Spleen (tissue), 13 donors: ENCODE results near the gene NUDT16. TPM values are rescaled to one million over a fixed set of nuclear protein-coding genes. Genes with fewer than 3 reads are reported as not detected.
A peak's percentile ranks its signal among the peaks of the same experiment; 100 is the strongest.

ENCODE experiments used
- DNase-seq: peaks from one replicate; pipeline ENCODE4 v3.0.0-alpha.2; 2020
- H3K27ac ChIP-seq, 8 donors: fragments of 200-600 bp; sonication (generic) in 7 of 8; 1 replicate in 4 of 8; 2 replicates in 4 of 8; pipeline versions ENCODE4 v1.5.0 to v1.8.0; 2016 to 2021; ENCODE audit warnings: inconsistent platforms in 4 of 8, mild to moderate bottlenecking in 4 of 8, moderate library complexity in 1 of 8
- H3K27me3 ChIP-seq, 7 donors: fragments of 200-600 bp; sonication (generic) in 6 of 7; replicated peaks in 1 of 7; 1 replicate in 4 of 7; 2 replicates in 3 of 7; pipeline versions ENCODE4 v1.5.0 to v1.8.0; 2016 to 2021; ENCODE audit warnings: inconsistent platforms in 3 of 7, mild to moderate bottlenecking in 1 of 7
- H3K36me3 ChIP-seq, 6 donors: fragments of 200-600 bp; sonication (generic) in 5 of 6; 1 replicate in 4 of 6; 2 replicates in 2 of 6; pipeline versions ENCODE4 v1.5.0 to v1.8.0; 2016 to 2021; ENCODE audit warnings: inconsistent platforms in 2 of 6
- H3K4me1 ChIP-seq, 6 donors: fragments of 200-600 bp; sonication (generic) in 5 of 6; 1 replicate in 3 of 6; 2 replicates in 3 of 6; pipeline versions ENCODE4 v1.5.0 to v1.8.0; 2016 to 2021; ENCODE audit warnings: inconsistent platforms in 3 of 6
- H3K4me3 ChIP-seq, 8 donors: fragments of 200-600 bp; sonication (generic) in 7 of 8; 1 replicate in 4 of 8; 2 replicates in 4 of 8; pipeline versions ENCODE4 v1.5.0 to v1.8.0; 2016 to 2021; ENCODE audit warnings: inconsistent platforms in 4 of 8, mild to moderate bottlenecking in 4 of 8, moderate library complexity in 2 of 8
- H3K9me3 ChIP-seq, 8 donors: fragments of 200-600 bp; sonication (generic) in 7 of 8; 1 replicate in 4 of 8; 2 replicates in 4 of 8; pipeline versions ENCODE4 v1.5.0 to v1.8.0; 2016 to 2021; ENCODE audit warnings: inconsistent platforms in 4 of 8
- POLR2A ChIP-seq, 3 donors: fragments of 450-650 bp; IDR thresholded peaks; one replicate each; pipeline ENCODE4 v1.5.1; 2017; ENCODE audit warnings: antibody characterized with exemption in 3 of 3, mild to moderate bottlenecking in 1 of 3
- POLR2AphosphoS5 ChIP-seq, 3 donors: sonication (generic); formaldehyde crosslinking; IDR thresholded peaks; one replicate each; pipeline ENCODE4 v1.5.1; 2017; ENCODE audit warnings: antibody characterized with exemption in 3 of 3
- WGBS, 5 donors: extraction: QIAGEN DNeasy Blood & Tissue Kit in 3 of 5; methylation state at CpG; one replicate each; pipeline versions ENCODE4 v1.1.5 to v1.1.7; 2013 to 2018; 5-methylcytosine and 5-hydroxymethylcytosine counted together
- intact Hi-C: fragments of 100-400 bp; cut with DNase I; formaldehyde crosslinking; loops from one replicate; pipeline ENCODE4 v1.15.0; 2023; ENCODE audit warnings: low total_unique reads
- long read RNA-seq, 2 donors: transcript quantifications; one replicate each; lab custom pipeline, GENCODE V29; 2026
- polyA plus RNA-seq, 3 donors: library from polyadenylated mRNA; stranded (reverse); fragments of 200-250 nt; gene quantifications; one replicate each; pipeline ENCODE4 v1.2.1, GENCODE V29; 2013
- total RNA-seq, 7 donors: library from RNA; depleted of rRNA in 3 of 7; stranded (reverse); fragments of >200 nt in 3 of 7; fragmentation: NEBNext Ultra II Directional in 4 of 7; extraction: Animal tissue kit (Norgen Biotek cat#: 25700) in 4 of 7; gene quantifications; one replicate each; pipeline versions ENCODE4 v1.1.0 to v1.2.1, GENCODE V29; 2016 to 2021
- TF ChIP-seq, protein P1 (sequence below), 11 experiments: fragments of 200-600 bp in 7 of 11; fragments of 450-650 bp in 4 of 11; sonication (generic) in 4 of 11; IDR thresholded peaks in 8 of 11; conservative IDR thresholded peaks in 3 of 11; 1 replicate in 7 of 11; 2 replicates in 4 of 11; pipeline versions ENCODE4 v1.4.0 to v1.8.0; 2016 to 2021; ENCODE audit warnings: antibody characterized with exemption in 11 of 11, inconsistent platforms in 4 of 11, mild to moderate bottlenecking in 1 of 11
- donor health status: healthy with polysubstance abuse.
- donor health status: DM: no; HTN: no; CAD: no; lungs with moderate emphysema.
- donor health status: DM: no; HTN: no; CAD: no.
- donor health status: Bipolar disorder and iron deficiency.
- donor health status: healthy.
- donor health status: DM: no; HTN: no; CAD: no.
- donor health status: DM: yes; HTN: yes; CAD: no.

The NUDT16 gene
- total RNA-seq (10 to 100 TPM; 16.9 to 64.5 (median 38.1) TPM), polyA plus RNA-seq (10 to 100 TPM; 13.2 to 20.2 (median 15.3) TPM)
- long read RNA-seq, donor 1, full-length matches to known transcripts = 12 of 12 reads
- long read RNA-seq, donor 1, partial matches to known transcripts = 0 of 12 reads
- long read RNA-seq, donor 1, other reads (novel, unspliced or antisense) = 0 of 12 reads
- long read RNA-seq, donor 2, full-length matches to known transcripts = 12 of 12 reads
- long read RNA-seq, donor 2, partial matches to known transcripts = 0 of 12 reads
- long read RNA-seq, donor 2, other reads (novel, unspliced or antisense) = 0 of 12 reads

- peak within 1 kb of the TSS; percentile 55 to 98 (median 96) for H3K4me3 ChIP-seq
- no peaks in the 10 kb centered on the region for H3K27me3 ChIP-seq
- H3K36me3 ChIP-seq = peaks cover 0 to 32% (median 3%) of the 10 kb centered on the region in 6 donors
- peaks cover 17 to 77% (median 53%) of the 10 kb centered on the region in 6 donors for H3K4me1 ChIP-seq
- peak within 1 kb of the TSS; percentile 62 to 94 (median 88) for H3K27ac ChIP-seq
- H3K9me3 ChIP-seq = no peaks in the 10 kb centered on the region
- DNase-seq = peak; percentile 100
- intact Hi-C loops = loop anchor here (10.0 kb wide), 1 partner anchor 123 kb away; the partner anchor contains the start of gene MRPL3
- peak; percentile 45 to 90 (median 55) for TF ChIP-seq POLR2A (IDR thresholded peaks at IDR 0.05)
- TF ChIP-seq, protein P1, sequence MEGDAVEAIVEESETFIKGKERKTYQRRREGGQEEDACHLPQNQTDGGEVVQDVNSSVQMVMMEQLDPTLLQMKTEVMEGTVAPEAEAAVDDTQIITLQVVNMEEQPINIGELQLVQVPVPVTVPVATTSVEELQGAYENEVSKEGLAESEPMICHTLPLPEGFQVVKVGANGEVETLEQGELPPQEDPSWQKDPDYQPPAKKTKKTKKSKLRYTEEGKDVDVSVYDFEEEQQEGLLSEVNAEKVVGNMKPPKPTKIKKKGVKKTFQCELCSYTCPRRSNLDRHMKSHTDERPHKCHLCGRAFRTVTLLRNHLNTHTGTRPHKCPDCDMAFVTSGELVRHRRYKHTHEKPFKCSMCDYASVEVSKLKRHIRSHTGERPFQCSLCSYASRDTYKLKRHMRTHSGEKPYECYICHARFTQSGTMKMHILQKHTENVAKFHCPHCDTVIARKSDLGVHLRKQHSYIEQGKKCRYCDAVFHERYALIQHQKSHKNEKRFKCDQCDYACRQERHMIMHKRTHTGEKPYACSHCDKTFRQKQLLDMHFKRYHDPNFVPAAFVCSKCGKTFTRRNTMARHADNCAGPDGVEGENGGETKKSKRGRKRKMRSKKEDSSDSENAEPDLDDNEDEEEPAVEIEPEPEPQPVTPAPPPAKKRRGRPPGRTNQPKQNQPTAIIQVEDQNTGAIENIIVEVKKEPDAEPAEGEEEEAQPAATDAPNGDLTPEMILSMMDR (IDR thresholded peaks at IDR 0.05 in 8 of 11, conservative IDR thresholded peaks at IDR 0.05 in 3 of 11) = peak in 6 of 11 experiments; percentile 6 to 35 (median 18)
- TF ChIP-seq POLR2AphosphoS5 (IDR thresholded peaks at IDR 0.05) = peak; percentile 92 to 98 (median 97)
- 0 to 1% (median 1%) methylated on average over 33 to 73 of the region's 73 CpGs for WGBS, 5 donors
Observed at GRCh38 chr3:131381445-131382291, at the start of gene NUDT16. Gene NUDT16, plus strand, starts transcription at chr3:131381774. Its CDS starts 31 bp downstream, at chr3:131381805.

DNA sequence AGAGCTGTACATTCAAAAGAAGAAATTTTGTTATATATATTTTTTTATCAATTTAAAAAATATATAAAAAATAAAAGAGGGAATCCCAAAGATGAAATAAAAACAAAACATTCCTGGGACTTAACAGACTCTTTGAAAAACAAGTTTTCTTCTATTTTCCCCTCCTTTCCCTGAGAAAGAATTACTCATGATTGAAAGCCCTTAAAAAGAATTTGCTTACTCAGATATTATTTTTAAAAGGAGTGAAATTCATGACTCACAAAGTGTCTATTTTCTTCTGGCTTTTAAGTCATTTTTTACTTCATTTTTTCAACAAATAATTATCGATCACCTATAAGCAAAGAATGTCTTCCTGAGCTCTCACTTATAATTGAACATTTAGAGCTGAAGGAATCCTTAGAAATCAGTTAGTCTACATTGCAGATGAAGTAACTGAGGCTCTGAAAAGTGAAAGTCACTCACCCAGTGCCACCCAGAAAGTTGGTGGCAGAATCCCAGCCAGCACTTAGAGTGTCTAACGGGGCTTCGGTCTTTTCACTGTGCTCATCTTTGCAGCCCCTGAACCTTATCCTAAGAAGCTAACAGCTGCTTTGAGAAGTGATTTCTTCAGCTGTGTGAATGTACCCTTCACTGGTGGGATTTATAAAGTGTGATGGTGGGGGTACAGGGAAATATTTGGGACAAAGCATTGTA, 42.5 kb upstream of the NUDT16 start:
- H3K4me1 ChIP-seq = peaks cover 0 to 8% (median 0%) of the 10 kb centered on the region in 6 donors
- DNase-seq = no peak
- WGBS, 5 donors = 59 to 88% (median 68%) methylated on average over 3 of the region's 3 CpGs
- intact Hi-C loops = no loop called here
- TF ChIP-seq POLR2AphosphoS5 (IDR thresholded peaks at IDR 0.05) = no peak
- no peak for TF ChIP-seq POLR2A (IDR thresholded peaks at IDR 0.05)
- TF ChIP-seq, protein P1 (IDR thresholded peaks at IDR 0.05 in 8 of 11, conservative IDR thresholded peaks at IDR 0.05 in 3 of 11) = no peak
- H3K9me3 ChIP-seq = peaks cover 0 to 15% (median 5%) of the 10 kb centered on the region in 8 donors
- H3K27ac ChIP-seq = peak overlapping the region in 7 of 8 donors; percentile 28 to 72 (median 41)
- H3K36me3 ChIP-seq = no peaks in the 10 kb centered on the region
- no peak overlapping the region for H3K4me3 ChIP-seq
- H3K27me3 ChIP-seq = no peaks in the 10 kb centered on the region

- 95 to 97% (median 96%) methylated on average over 2 of the region's 2 CpGs for WGBS, 5 donors
- no peak for DNase-seq
- Histone ChIP-seq H3K9me3 (peaks cover 0 to 16% (median 5%) of the 10 kb centered on the region in 8 donors), H3K36me3 (no peaks in the 10 kb centered on the region), H3K4me3 (no peak overlapping the region), H3K27me3 (no peaks in the 10 kb centered on the region), H3K27ac (no peak overlapping the region), H3K4me1 (peaks cover 0 to 8% (median 0%) of the 10 kb centered on the region in 6 donors)
- intact Hi-C loops = no loop called here
- TF ChIP-seq, protein P1 (IDR thresholded peaks at IDR 0.05 in 8 of 11, conservative IDR thresholded peaks at IDR 0.05 in 3 of 11) = no peak
- TF ChIP-seq POLR2A (IDR thresholded peaks at IDR 0.05) = no peak
- TF ChIP-seq POLR2AphosphoS5 (IDR thresholded peaks at IDR 0.05) = no peak
Observed at GRCh38 chr3:131341761-131342160, 39.8 kb upstream of the NUDT16 start.
